HG03565 (cell line): Measurements from ENCODE around the gene BACH2.
"Not testable (repeated sequence)": the region's sequence is repeated elsewhere in the genome, so short reads cannot be mapped to it uniquely, and the experiment has no call there.

Source experiments
- ATAC-seq: cut with Tn5 transposase; IDR thresholded peaks from one replicate; pipeline ENCODE4 v1.9.1; 2021; ENCODE audit warnings: mild to moderate bottlenecking, moderate library complexity; ENCODE audit not compliant: unreplicated experiment

BACH2 gene

GRCh38 chr6:90296341-90297114 is at the start of gene BACH2:
BACH2 (minus strand) TSS chr6:90296843; CDS start chr6:90008844, 287,999 bp downstream.
- ATAC-seq, result peak; percentile 80

GRCh38 chr6:90343576-90343975 is 46.9 kb upstream of the BACH2 start:
- ATAC-seq, result no peak

GRCh38 chr6:90338409-90338808 is 41.8 kb upstream of the BACH2 start:
- ATAC-seq, result no peak

GRCh38 chr6:90336388-90336947 is 39.8 kb upstream of the BACH2 start:
- ATAC-seq, result no peak

- no peak for ATAC-seq
Measured at GRCh38 chr6:90333928-90334327, 37.3 kb upstream of the BACH2 start.

- not testable (repeated sequence) for ATAC-seq
Measured at GRCh38 chr6:90332978-90333543, 36.4 kb upstream of the BACH2 start.

GRCh38 chr6:90329386-90330077 is 32.9 kb upstream of the BACH2 start:
- ATAC-seq, result no peak

- ATAC-seq, result no peak
Measured at GRCh38 chr6:90328004-90328403, 31.4 kb upstream of the BACH2 start.

- no peak for ATAC-seq
Measured at GRCh38 chr6:90326404-90327057, 29.9 kb upstream of the BACH2 start.

GRCh38 chr6:90323706-90324105 is 27.1 kb upstream of the BACH2 start:
- no peak for ATAC-seq

- ATAC-seq, result no peak
Measured at GRCh38 chr6:90322976-90323474, 26.4 kb upstream of the BACH2 start.

- no peak for ATAC-seq
Measured at GRCh38 chr6:90319979-90320685, 23.5 kb upstream of the BACH2 start.

- no peak for ATAC-seq
Measured at GRCh38 chr6:90319044-90319443, 22.4 kb upstream of the BACH2 start.

- no peak for ATAC-seq
Measured at GRCh38 chr6:90315986-90316385, 19.3 kb upstream of the BACH2 start.

- ATAC-seq, result no peak
Measured at GRCh38 chr6:90315354-90315950, 18.8 kb upstream of the BACH2 start.

- no peak for ATAC-seq
Measured at GRCh38 chr6:90314514-90314913, 17.9 kb upstream of the BACH2 start.

GRCh38 chr6:90311569-90311968 is 14.9 kb upstream of the BACH2 start:
- no peak for ATAC-seq

- ATAC-seq, result no peak
Measured at GRCh38 chr6:90305800-90306448, 9.3 kb upstream of the BACH2 start.

GRCh38 chr6:90304308-90304707 is 7.7 kb upstream of the BACH2 start:
- no peak for ATAC-seq
